Measurements from ENCODE around the gene SHC3. TPM values are rescaled to one million over a fixed set of nuclear protein-coding genes. Genes with fewer than 3 reads are reported as not detected.

Gene SHC3
- total RNA-seq, 2 donors from 2014 or later, result 6.4 to 12.2 TPM

GRCh38 chr9:89013660-89014059, 165.0 kb downstream of the SHC3 start:
- intact Hi-C loops (cut with DNase I), result loop anchor here in 1 of 2 donors (10.0 kb wide), 1 partner anchor 261 kb away; no protein-coding TSS in a partner anchor
- no peak for DNase-seq (ENCODE audit: low spot score)

DNA sequence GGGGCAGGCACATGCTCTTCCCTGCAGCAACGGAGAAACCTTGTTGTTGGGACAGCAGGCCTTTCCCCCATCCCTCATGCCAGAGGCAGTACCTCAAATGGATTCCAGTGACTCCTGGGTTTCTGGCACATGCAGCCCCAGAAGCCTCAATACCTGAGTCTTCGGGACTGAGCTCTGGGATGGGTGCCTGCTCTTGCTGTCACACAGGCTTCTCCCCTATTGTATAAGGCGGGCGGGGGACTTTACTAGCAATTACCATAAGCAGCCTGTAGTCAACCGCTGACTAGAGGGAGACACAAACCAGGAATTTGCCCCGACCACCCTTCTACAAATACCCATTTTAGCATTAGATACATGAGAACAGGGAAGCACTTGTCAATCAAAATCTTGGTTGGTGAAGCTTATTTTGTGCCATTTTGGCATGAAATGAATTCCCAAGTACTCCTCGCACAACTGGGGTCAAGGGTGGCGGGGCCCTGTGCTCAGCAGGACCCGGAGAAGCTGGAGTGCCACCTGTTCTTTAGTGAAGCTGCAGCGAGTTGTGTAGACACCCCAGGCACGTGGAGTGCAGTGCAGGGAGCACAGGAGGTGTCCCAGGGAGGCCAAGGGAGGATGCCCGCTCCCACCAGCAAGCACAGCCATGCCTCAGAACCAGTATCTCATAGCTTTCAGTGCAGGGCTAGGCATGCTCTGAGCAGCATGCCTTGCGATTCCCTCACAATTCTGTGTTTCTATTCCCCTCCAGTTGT, 166.2 kb downstream of the SHC3 start:
- DNase-seq (ENCODE audit: low spot score), result no peak
- intact Hi-C loops (cut with DNase I), result loop anchor here in 1 of 2 donors (10.0 kb wide), 1 partner anchor 262 kb away; no protein-coding TSS in a partner anchor

- intact Hi-C loops (cut with DNase I), result loop anchor here in 1 of 2 donors (10.0 kb wide), 1 partner anchor 263 kb away; no protein-coding TSS in a partner anchor
- DNase-seq (ENCODE audit: low spot score), result no peak
Observed at GRCh38 chr9:89011683-89012082, 166.9 kb downstream of the SHC3 start.

- intact Hi-C loops (cut with DNase I), result loop anchor here in 1 of 2 donors (10.0 kb wide), 1 partner anchor 264 kb away; no protein-coding TSS in a partner anchor
- no peak for DNase-seq (ENCODE audit: low spot score)
Observed at GRCh38 chr9:89010526-89011111, 168.0 kb downstream of the SHC3 start.

DNA sequence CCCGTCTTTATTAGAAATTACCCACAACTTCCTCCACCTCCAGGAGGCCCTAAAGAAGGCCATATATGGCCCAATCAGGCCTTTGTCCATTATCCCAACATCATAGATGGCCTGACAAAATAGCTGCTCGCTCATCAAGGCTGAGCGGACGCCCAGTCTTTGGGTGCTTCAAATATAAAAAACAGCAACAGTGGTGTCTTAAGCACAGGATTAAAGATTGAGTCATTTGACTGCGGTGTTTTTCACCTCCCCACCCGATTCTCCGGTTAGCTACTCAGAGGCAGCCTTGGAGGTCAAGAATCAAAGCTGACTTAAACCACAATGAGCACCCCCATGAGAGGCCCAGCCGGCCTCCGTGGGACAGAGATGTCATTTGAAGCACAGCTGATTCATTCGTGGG, 168.6 kb downstream of the SHC3 start:
- DNase-seq (ENCODE audit: low spot score), result no peak
- intact Hi-C loops (cut with DNase I), result loop anchor here in 1 of 2 donors (10.0 kb wide), 1 partner anchor 265 kb away; no protein-coding TSS in a partner anchor

GRCh38 chr9:89009546-89009840, 169.1 kb downstream of the SHC3 start:
- intact Hi-C loops (cut with DNase I), result no loop called here
- no peak for DNase-seq (ENCODE audit: low spot score)

DNA sequence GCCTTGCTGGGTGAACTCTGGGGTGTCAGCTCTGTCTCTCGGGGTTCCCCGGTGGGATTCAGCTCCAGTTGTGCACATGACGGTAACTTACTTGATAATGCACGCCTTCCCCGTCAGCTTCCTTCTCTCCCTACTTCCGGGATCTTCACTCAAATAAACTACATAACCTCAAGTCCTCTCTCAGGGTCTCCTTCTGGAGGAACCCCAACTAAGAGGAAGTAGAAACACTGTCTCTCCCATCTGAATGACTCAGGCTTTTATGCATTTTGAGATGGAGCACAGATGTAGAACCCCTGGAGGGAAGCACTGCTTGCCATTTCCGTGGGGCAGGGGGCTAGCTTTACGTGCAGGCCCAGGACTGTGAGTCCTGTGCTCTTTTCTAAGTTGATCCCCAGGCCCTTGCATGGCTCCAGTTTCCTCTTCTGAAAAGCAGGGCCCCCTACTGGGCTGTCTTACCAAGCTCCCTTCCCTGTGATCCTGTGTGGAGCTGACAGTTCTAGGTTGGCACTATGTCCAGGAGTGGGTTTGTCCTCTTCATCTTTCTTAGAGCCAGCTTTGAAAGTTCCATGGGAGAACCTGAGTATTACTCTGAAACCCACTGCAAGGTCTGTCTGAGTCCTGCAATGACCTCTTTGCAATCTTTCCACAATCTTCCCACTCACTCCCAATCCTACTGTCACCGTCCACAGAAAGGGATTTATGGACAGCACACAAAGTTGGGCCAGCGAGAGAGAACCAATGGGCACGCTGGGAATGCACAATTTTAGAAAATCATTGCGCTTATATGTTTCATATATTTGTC, 169.7 kb downstream of the SHC3 start:
- intact Hi-C loops (cut with DNase I), result no loop called here
- no peak for DNase-seq (ENCODE audit: low spot score)

- DNase-seq (ENCODE audit: low spot score), result no peak
- intact Hi-C loops (cut with DNase I), result no loop called here
Observed at GRCh38 chr9:89008055-89008743, 170.4 kb downstream of the SHC3 start.

- intact Hi-C loops (cut with DNase I), result no loop called here
- DNase-seq (ENCODE audit: low spot score), result no peak
Observed at GRCh38 chr9:89006996-89007967, 171.3 kb downstream of the SHC3 start.

- DNase-seq (ENCODE audit: low spot score), result no peak
- intact Hi-C loops (cut with DNase I), result no loop called here
Observed at GRCh38 chr9:89006267-89006666, 172.4 kb downstream of the SHC3 start.

DNA sequence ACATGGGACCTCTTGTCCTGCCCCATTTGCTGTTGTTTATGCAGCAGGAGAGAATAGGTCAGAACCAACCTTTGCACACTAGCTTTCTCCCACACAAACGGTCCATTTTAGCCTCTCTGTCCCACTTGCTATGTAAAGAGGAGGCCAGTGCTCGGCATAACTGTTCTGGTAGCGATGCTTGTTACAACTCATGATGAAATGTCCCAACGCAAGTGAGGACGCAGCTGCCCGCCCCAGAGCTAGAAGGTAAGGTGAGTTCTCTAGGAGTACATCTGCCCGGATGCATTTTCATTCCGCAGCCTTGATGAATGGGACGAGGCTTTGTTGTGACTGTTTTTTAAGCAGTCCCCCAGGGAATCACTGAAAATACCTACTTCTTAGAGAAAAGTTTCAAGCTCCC, 173.3 kb downstream of the SHC3 start:
- no peak for DNase-seq (ENCODE audit: low spot score)
- intact Hi-C loops (cut with DNase I), result no loop called here

- intact Hi-C loops (cut with DNase I), result loop anchor here in 1 of 2 donors (5.0 kb wide), 1 partner anchor 411 kb away; no protein-coding TSS in a partner anchor
- DNase-seq (ENCODE audit: low spot score), result no peak
Observed at GRCh38 chr9:89002987-89003386, 175.6 kb downstream of the SHC3 start.

GRCh38 chr9:89001917-89002540, 176.6 kb downstream of the SHC3 start:
- intact Hi-C loops (cut with DNase I), result loop anchor here (2.0 to 5.0 kb wide), 3 partner anchors 347 to 410 kb away; no protein-coding TSS in a partner anchor
- DNase-seq (ENCODE audit: low spot score), result no peak

DNA sequence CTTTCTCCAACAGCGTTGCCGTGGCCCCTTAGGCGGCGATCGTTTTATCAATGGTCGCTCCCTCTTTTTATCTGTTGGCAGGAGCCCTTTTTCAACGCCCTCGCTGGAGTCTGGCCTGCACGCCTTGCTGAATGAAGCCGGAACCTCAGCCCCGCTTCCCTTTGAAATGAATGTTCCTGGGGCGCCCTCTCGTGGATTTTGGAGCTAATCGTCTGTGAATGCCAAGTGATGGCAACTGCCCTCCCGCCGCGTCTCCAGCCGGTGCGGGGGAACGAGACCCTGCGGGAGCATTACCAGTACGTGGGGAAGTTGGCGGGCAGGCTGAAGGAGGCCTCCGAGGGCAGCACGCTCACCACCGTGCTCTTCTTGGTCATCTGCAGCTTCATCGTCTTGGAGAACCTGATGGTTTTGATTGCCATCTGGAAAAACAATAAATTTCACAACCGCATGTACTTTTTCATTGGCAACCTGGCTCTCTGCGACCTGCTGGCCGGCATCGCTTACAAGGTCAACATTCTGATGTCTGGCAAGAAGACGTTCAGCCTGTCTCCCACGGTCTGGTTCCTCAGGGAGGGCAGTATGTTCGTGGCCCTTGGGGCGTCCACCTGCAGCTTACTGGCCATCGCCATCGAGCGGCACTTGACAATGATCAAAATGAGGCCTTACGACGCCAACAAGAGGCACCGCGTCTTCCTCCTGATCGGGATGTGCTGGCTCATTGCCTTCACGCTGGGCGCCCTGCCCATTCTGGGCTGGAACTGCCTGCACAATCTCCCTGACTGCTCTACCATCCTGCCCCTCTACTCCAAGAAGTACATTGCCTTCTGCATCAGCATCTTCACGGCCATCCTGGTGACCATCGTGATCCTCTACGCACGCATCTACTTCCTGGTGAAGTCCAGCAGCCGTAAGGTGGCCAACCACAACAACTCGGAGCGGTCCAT, 177.4 kb downstream of the SHC3 start:
- DNase-seq (ENCODE audit: low spot score), result peak; percentile 96
- intact Hi-C loops (cut with DNase I), result loop anchor here (2.0 to 5.0 kb wide), 3 partner anchors 346 to 409 kb away; no protein-coding TSS in a partner anchor

GRCh38 chr9:89000371-89000781, 178.2 kb downstream of the SHC3 start:
- intact Hi-C loops (cut with DNase I), result loop anchor here (2.0 to 5.0 kb wide), 3 partner anchors 346 to 408 kb away; no protein-coding TSS in a partner anchor
- DNase-seq (ENCODE audit: low spot score), result no peak

- intact Hi-C loops (cut with DNase I), result no loop called here
- DNase-seq (ENCODE audit: low spot score), result peak; percentile 94
Observed at GRCh38 chr9:88998911-88999310, 179.7 kb downstream of the SHC3 start.

GRCh38 chr9:88998503-88998902, 180.1 kb downstream of the SHC3 start:
- DNase-seq (ENCODE audit: low spot score), result no peak
- intact Hi-C loops (cut with DNase I), result no loop called here

Measured in posterior vena cava (tissue), 2 donors.